H9 (cell line): ENCODE data around the gene PGBD1. TPM values are rescaled to one million over a fixed set of nuclear protein-coding genes. Genes with fewer than 3 reads are reported as not detected.
"Not testable (repeated sequence)": the region's sequence is repeated elsewhere in the genome, so short reads cannot be mapped to it uniquely, and the experiment has no call there.

Experiments used
- DNase-seq: peaks from one replicate; pipeline ENCODE4 v3.0.0-alpha.2; 2017
- H2AFZ ChIP-seq: one replicate; pipeline ENCODE4 v1.6.1; 2013; ENCODE audit warnings: mild to moderate bottlenecking, low read length, control low read depth, moderate library complexity
- H2AK5ac ChIP-seq: 2 replicates; pipeline ENCODE4 v1.6.1; 2013; ENCODE audit warnings: low read length, control low read depth, mixed read lengths; ENCODE audit not compliant: insufficient read length
- H2BK120ac ChIP-seq: one replicate; pipeline ENCODE4 v1.6.1; 2013; ENCODE audit warnings: low read depth, mild to moderate bottlenecking, low read length, control low read depth, inconsistent platforms; ENCODE audit not compliant: poor library complexity, severe bottlenecking
- H2BK12ac ChIP-seq: 2 replicates; pipeline ENCODE4 v1.6.1; 2013; ENCODE audit warnings: low read length, control low read depth, mixed read lengths, low read depth; ENCODE audit not compliant: insufficient read length
- H2BK15ac ChIP-seq: 2 replicates; pipeline ENCODE4 v1.6.1; 2013; ENCODE audit warnings: low read depth, low read length, control low read depth
- H2BK20ac ChIP-seq: one replicate; pipeline ENCODE4 v1.6.1; 2013; ENCODE audit warnings: low read depth, mild to moderate bottlenecking, low read length, control low read depth, inconsistent platforms; ENCODE audit not compliant: poor library complexity, severe bottlenecking
- H2BK5ac ChIP-seq: 2 replicates; pipeline ENCODE4 v1.6.1; 2013; ENCODE audit warnings: low read length, control low read depth, mixed read lengths; ENCODE audit not compliant: insufficient read length
- H3K14ac ChIP-seq: 2 replicates; pipeline ENCODE4 v1.6.1; 2013; ENCODE audit warnings: low read length, control low read depth; ENCODE audit not compliant: insufficient read depth
- H3K18ac ChIP-seq: 2 replicates; pipeline ENCODE4 v1.6.1; 2013; ENCODE audit warnings: low read depth, mild to moderate bottlenecking, mixed read lengths, low read length, control low read depth; ENCODE audit not compliant: insufficient read length
- H3K23ac ChIP-seq: 2 replicates; pipeline ENCODE4 v1.6.1; 2013; ENCODE audit warnings: low read length, control low read depth, mixed read lengths, low read depth; ENCODE audit not compliant: insufficient read length
- H3K23me2 ChIP-seq: 2 replicates; pipeline ENCODE4 v1.6.1; 2013; ENCODE audit warnings: low read depth, mild to moderate bottlenecking, mixed read lengths, low read length, control low read depth; ENCODE audit not compliant: insufficient read length, poor library complexity, severe bottlenecking
- H3K27ac ChIP-seq: 2 replicates; pipeline ENCODE4 v1.5.1; 2013; ENCODE audit warnings: low read length, control low read depth, mixed read lengths, low read depth; ENCODE audit not compliant: insufficient read length
- H3K27me3 ChIP-seq: 2 replicates; pipeline ENCODE4 v1.6.1; 2013; ENCODE audit warnings: low read length, control low read depth, inconsistent platforms; ENCODE audit not compliant: insufficient read depth
- H3K4ac ChIP-seq: 2 replicates; pipeline ENCODE4 v1.6.1; 2013; ENCODE audit warnings: low read depth, mild to moderate bottlenecking, control low read depth, inconsistent platforms, low read length, moderate library complexity
- H3K4me1 ChIP-seq: 2 replicates; pipeline ENCODE4 v1.6.1; 2013; ENCODE audit warnings: low read length, control low read depth, inconsistent platforms; ENCODE audit not compliant: insufficient read depth
- H3K4me2 ChIP-seq: 2 replicates; pipeline ENCODE4 v1.6.1; 2013; ENCODE audit warnings: low read length, control low read depth, mixed read lengths; ENCODE audit not compliant: insufficient read length, insufficient read depth
- H3K56ac ChIP-seq: 2 replicates; pipeline ENCODE4 v1.6.1; 2013; ENCODE audit warnings: low read depth, mild to moderate bottlenecking, mixed read lengths, low read length, control low read depth; ENCODE audit not compliant: insufficient read length
- H3K79me1 ChIP-seq: 2 replicates; pipeline ENCODE4 v1.6.1; 2013; ENCODE audit warnings: low read depth, mild to moderate bottlenecking, moderate library complexity, low read length, control low read depth, inconsistent platforms; ENCODE audit not compliant: insufficient read depth, poor library complexity, severe bottlenecking
- H3K79me2 ChIP-seq: 2 replicates; pipeline ENCODE4 v1.6.1; 2013; ENCODE audit warnings: low read length, control low read depth, inconsistent platforms; ENCODE audit not compliant: insufficient read depth
- H3K9ac ChIP-seq: 2 replicates; pipeline ENCODE4 v1.6.1; 2013; ENCODE audit warnings: low read length, control low read depth, mixed read lengths; ENCODE audit not compliant: insufficient read length; ENCODE audit errors: extremely low read depth
- H3K9me3 ChIP-seq: one replicate; pipeline ENCODE4 v1.6.1; 2013; ENCODE audit warnings: low read depth, low read length, inconsistent platforms; ENCODE audit not compliant: control insufficient read depth
- H3T11ph ChIP-seq: one replicate; pipeline ENCODE4 v1.6.1; 2013; ENCODE audit warnings: mild to moderate bottlenecking, low read length, control low read depth, inconsistent platforms
- H4K20me1 ChIP-seq: one replicate; pipeline ENCODE4 v1.6.1; 2013; ENCODE audit not compliant: control insufficient read depth, insufficient read length, insufficient read depth
- H4K5ac ChIP-seq: 2 replicates; pipeline ENCODE4 v1.6.1; 2013; ENCODE audit warnings: low read depth, mild to moderate bottlenecking, mixed read lengths, low read length, control low read depth; ENCODE audit not compliant: insufficient read length
- H4K8ac ChIP-seq: replicated peaks from 2 replicates; pipeline ENCODE4 v1.6.1; 2013; ENCODE audit warnings: low read length, control low read depth, mixed read lengths, low read depth; ENCODE audit not compliant: insufficient read length
- H4K91ac ChIP-seq: 2 replicates; pipeline ENCODE4 v1.6.1; 2013; ENCODE audit warnings: low read depth, mild to moderate bottlenecking, moderate library complexity, mixed read lengths, low read length, control low read depth; ENCODE audit not compliant: insufficient read length
- H3K27ac Mint-ChIP-seq, 3 experiments: 2 replicates in 2 of 3; 3 replicates in 1 of 3; pipeline ENCODE4 v1.8.0; 2020 to 2021; ENCODE audit warnings: mixed read lengths in 3 of 3, mild to moderate bottlenecking in 1 of 3, moderate library complexity in 1 of 3
- H3K27me3 Mint-ChIP-seq: 2 replicates; pipeline ENCODE4 v1.8.0; 2021; ENCODE audit warnings: low read depth, mild to moderate bottlenecking, moderate library complexity, mixed read lengths
- H3K36me3 Mint-ChIP-seq, 3 experiments: 2 replicates in 2 of 3; 3 replicates in 1 of 3; pipeline ENCODE4 v1.8.0; 2020 to 2021; ENCODE audit warnings: low read depth in 3 of 3, mixed read lengths in 3 of 3; ENCODE audit not compliant: insufficient read depth in 1 of 3
- H3K4me1 Mint-ChIP-seq, 2 experiments: 2 replicates each; pipeline ENCODE4 v1.8.0; 2020; ENCODE audit warnings: mixed read lengths in 2 of 2
- H3K4me3 Mint-ChIP-seq, 2 experiments: 2 replicates in 1 of 2; 3 replicates in 1 of 2; pipeline ENCODE4 v1.8.0; 2020 to 2021; ENCODE audit warnings: mild to moderate bottlenecking in 2 of 2, mixed read lengths in 2 of 2, moderate library complexity in 1 of 2
- H3K9me3 Mint-ChIP-seq, 2 experiments: 2 replicates in 1 of 2; 3 replicates in 1 of 2; pipeline ENCODE4 v1.8.0; 2020; ENCODE audit warnings: mild to moderate bottlenecking in 2 of 2, mixed read lengths in 2 of 2, moderate library complexity in 1 of 2
- CTCF ChIP-seq: fragments of 200-600 bp; sonication (generic); conservative IDR thresholded peaks from 3 replicates; pipeline ENCODE4 v1.8.0; 2021; ENCODE audit warnings: antibody characterized with exemption, mild to moderate bottlenecking
- WGBS: extraction: QIAGEN DNeasy Blood & Tissue Kit; methylation state at CpG from one replicate; pipeline ENCODE4 v1.1.7; 2013; ENCODE audit warnings: missing lambda C conversion rate, low lambda C conversion rate, mixed read lengths; ENCODE audit not compliant: insufficient read length; ENCODE audit errors: extremely low coverage; 5-methylcytosine and 5-hydroxymethylcytosine counted together
- total RNA-seq: library from RNA; stranded (reverse); gene quantifications from 2 replicates; pipeline ENCODE4 v1.2.1, GENCODE V29; 2021

Gene PGBD1
- total RNA-seq, 1 experiment from 2014 or later: 10.1 TPM

GRCh38 chr6:28303570-28303969, 22.2 kb downstream of the PGBD1 start:
- no peaks in the 10 kb centered on the region for H4K20me1 ChIP-seq
- H3K79me1 ChIP-seq: no peaks in the 10 kb centered on the region
- no peak overlapping the region for H3T11ph ChIP-seq
- H4K91ac ChIP-seq: no peak overlapping the region
- DNase-seq: no peak
- H3K9me3 ChIP-seq: no peaks in the 10 kb centered on the region
- H3K36me3 Mint-ChIP-seq: peaks cover 0 to 23% (median 15%) of the 10 kb centered on the region in 3 experiments; a peak in 4 of 7 replicates
- no peak overlapping the region for H3K4me3 Mint-ChIP-seq
- no peak overlapping the region for H2BK5ac ChIP-seq
- H3K4me2 ChIP-seq: no peak overlapping the region
- no peak overlapping the region for H3K56ac ChIP-seq
- H2BK20ac ChIP-seq: no peak overlapping the region
- no peaks in the 10 kb centered on the region for H3K23me2 ChIP-seq
- no peak overlapping the region for H3K14ac ChIP-seq
- H2AK5ac ChIP-seq: no peak overlapping the region
- H3K27ac ChIP-seq: no peak overlapping the region
- H3K9me3 Mint-ChIP-seq: peaks cover 4 to 15% of the 10 kb centered on the region in 2 experiments; a peak in 4 of 5 replicates
- no peak overlapping the region for H3K23ac ChIP-seq
- H3K18ac ChIP-seq: no peak overlapping the region
- H3K27me3 ChIP-seq: no peaks in the 10 kb centered on the region
- no peaks in the 10 kb centered on the region for H3K4me1 ChIP-seq
- H2BK120ac ChIP-seq: no peak overlapping the region
- no peaks in the 10 kb centered on the region for H3K79me2 ChIP-seq
- H2AFZ ChIP-seq: no peak overlapping the region
- no CpG with 5 or more reads among the region's 3 CpGs for WGBS
- H3K27ac Mint-ChIP-seq: no peak overlapping the region
- no peak overlapping the region for H2BK12ac ChIP-seq
- H3K27me3 Mint-ChIP-seq: no peaks in the 10 kb centered on the region
- no peak for TF ChIP-seq CTCF
- no peak overlapping the region for H2BK15ac ChIP-seq
- no peaks in the 10 kb centered on the region for H3K4me1 Mint-ChIP-seq
- H3K9ac ChIP-seq: no peak overlapping the region
- H4K5ac ChIP-seq: no peak overlapping the region
- no peak overlapping the region for H3K4ac ChIP-seq
- H4K8ac ChIP-seq: no peak overlapping the region

- not testable (repeated sequence) for H3K4me3 Mint-ChIP-seq, H2BK15ac ChIP-seq, H2BK120ac ChIP-seq, H3T11ph ChIP-seq, H3K27ac Mint-ChIP-seq, H2BK20ac ChIP-seq, H3K9ac ChIP-seq, H4K20me1 ChIP-seq, H2BK5ac ChIP-seq, DNase-seq, H2AK5ac ChIP-seq, H4K91ac ChIP-seq, H3K79me1 ChIP-seq, H3K14ac ChIP-seq, H3K79me2 ChIP-seq, H3K27ac ChIP-seq, H3K4me1 ChIP-seq, H4K5ac ChIP-seq, H3K9me3 ChIP-seq, H3K18ac ChIP-seq, H2AFZ ChIP-seq, H3K4ac ChIP-seq, H3K23ac ChIP-seq, H3K27me3 ChIP-seq, H4K8ac ChIP-seq, H2BK12ac ChIP-seq, H3K27me3 Mint-ChIP-seq, H3K4me2 ChIP-seq, H3K56ac ChIP-seq, H3K23me2 ChIP-seq
- H3K4me1 Mint-ChIP-seq: peaks cover 22% of the 10 kb centered on the region in 2 experiments
- H3K9me3 Mint-ChIP-seq: peaks cover 4 to 15% of the 10 kb centered on the region in 2 experiments; a peak in 4 of 5 replicates
- peaks cover 0 to 12% (median 3%) of the 10 kb centered on the region in 3 experiments; a peak in 3 of 7 replicates for H3K36me3 Mint-ChIP-seq
These were observed 25.0 kb downstream of the PGBD1 start for GRCh38 chr6:28306363-28306762.
